GM12873 (cell line): ENCODE measurements around the gene XPA.

ENCODE experiments used
- TF ChIP-seq, protein P1 (sequence below): IDR thresholded peaks from 2 replicates; pipeline ENCODE4 v1.5.1; 2012; ENCODE audit warnings: low read depth, mild to moderate bottlenecking, moderate library complexity, low read length, control low read depth; ENCODE audit not compliant: insufficient read depth; ENCODE audit errors: missing control alignments

Gene XPA

DNA sequence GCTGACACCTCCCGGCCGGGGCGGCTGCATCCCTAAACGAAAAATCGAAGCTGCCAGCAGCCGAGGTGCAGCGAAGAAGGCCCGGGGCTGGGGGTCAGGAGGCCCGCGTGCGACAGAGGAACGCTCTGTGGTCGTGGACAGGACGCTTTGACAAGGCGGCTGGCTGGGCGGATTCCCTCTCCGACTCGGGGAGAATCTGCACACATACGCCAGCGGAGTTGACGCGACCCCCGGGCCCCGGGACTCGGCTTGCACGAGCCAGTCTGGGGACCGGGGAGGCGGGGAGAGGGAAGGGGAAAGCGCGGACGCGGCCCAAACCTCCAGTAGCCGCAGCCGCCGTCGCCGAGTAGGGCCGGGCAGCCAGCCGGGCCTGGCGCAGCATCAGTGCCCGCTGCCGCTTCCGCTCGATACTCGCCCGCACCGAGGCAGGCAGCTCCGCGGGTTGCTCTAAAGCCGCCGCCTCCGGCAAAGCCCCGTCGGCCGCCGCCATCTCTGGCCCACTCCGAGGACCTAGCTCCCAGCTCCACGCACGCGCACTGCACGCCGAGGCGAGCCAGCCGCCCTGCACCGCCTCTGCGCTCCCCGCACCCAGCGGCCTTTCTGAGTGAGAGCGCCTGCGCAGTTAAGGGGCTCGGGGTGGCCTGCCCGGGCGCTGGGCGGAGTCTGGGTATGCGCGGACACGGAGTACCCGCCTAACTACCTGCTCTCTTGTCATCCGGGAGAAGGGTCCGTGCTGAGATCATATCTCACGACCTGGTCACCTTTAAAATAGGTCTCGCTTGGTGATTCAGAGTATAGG lies at the start of gene XPA:
Gene XPA (minus strand): TSS at position 538 of the 799 bp plus-strand sequence. CDS start 48 bp downstream, at position 490.
- TF ChIP-seq, protein P1, sequence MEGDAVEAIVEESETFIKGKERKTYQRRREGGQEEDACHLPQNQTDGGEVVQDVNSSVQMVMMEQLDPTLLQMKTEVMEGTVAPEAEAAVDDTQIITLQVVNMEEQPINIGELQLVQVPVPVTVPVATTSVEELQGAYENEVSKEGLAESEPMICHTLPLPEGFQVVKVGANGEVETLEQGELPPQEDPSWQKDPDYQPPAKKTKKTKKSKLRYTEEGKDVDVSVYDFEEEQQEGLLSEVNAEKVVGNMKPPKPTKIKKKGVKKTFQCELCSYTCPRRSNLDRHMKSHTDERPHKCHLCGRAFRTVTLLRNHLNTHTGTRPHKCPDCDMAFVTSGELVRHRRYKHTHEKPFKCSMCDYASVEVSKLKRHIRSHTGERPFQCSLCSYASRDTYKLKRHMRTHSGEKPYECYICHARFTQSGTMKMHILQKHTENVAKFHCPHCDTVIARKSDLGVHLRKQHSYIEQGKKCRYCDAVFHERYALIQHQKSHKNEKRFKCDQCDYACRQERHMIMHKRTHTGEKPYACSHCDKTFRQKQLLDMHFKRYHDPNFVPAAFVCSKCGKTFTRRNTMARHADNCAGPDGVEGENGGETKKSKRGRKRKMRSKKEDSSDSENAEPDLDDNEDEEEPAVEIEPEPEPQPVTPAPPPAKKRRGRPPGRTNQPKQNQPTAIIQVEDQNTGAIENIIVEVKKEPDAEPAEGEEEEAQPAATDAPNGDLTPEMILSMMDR = no peak

GRCh38 chr9:97744710-97745708 lies 47.9 kb upstream of the XPA start:
- TF ChIP-seq, protein P1 = no peak

- TF ChIP-seq, protein P1 = no peak
These were observed 45.4 kb upstream of the XPA start for GRCh38 chr9:97742545-97742944.

GRCh38 chr9:97741947-97742346 lies 44.8 kb upstream of the XPA start:
- TF ChIP-seq, protein P1 = no peak

DNA sequence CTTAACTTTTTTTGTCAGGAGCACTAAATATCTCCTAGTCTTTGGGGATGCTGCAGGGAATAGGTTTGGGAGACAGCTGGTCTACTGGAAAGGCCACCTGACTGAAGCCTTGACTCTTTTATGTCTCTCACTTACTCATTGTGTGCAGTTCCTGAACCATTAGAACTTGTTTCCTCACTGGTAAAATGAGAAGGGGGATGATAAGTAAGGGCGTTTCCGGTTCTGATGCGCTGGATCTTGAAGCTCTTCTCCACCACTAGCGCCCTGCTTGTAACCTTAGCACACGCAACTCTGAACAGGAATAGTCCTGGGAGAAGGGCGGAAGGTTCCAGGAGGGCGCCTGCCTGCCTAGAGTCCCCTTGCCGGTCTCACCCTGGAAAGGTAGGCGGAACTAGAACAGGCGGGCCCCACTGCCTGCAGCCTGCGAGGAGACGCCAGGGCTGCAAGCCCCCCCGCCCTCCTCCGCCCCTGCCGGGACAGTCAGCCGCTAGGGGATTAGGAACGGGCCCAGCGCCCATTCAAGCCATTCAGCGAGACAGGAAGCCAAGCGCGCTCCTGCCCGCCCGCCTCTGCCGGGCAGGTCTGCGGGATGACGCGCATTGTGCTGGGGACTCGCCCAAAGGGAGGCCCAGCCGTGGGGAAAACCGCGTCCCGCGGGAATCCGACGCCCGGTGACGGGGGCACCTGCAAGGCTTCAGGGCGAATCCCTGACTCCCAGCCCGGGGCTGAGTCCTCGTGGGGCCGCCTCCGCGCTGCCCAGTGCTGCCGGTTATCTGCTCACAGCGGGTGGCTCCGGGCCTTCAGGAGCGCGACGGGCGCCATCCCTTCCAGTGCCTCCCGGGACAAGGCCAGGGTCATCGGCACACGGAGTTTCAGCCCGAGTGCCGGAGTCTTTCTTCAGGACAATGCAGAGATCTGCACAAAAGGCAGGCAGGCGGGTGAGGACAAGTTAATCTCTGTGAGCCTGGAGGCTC lies 44.0 kb upstream of the XPA start:
- TF ChIP-seq, protein P1 = no peak

GRCh38 chr9:97737429-97737828 lies 40.3 kb upstream of the XPA start:
- TF ChIP-seq, protein P1 = no peak
